K562 (cell line): Measurements from ENCODE around the gene ZKSCAN3. TPM values are rescaled to one million over a fixed set of nuclear protein-coding genes. Genes with fewer than 3 reads are reported as not detected.

Experiments used
- CBX2 ChIP-seq: fragments of 200-600 bp; sonication (generic); IDR thresholded peaks from one replicate; pipeline ENCODE4 v1.6.1; 2012; ENCODE audit warnings: mild to moderate bottlenecking, low read length, inconsistent platforms; ENCODE audit not compliant: insufficient read depth, poor library complexity, severe bottlenecking
- FOXA3 ChIP-seq, 2 experiments: fragments of 450-650 bp in 1 of 2; sonication (generic) in 1 of 2; formaldehyde crosslinking; IDR thresholded peaks in 1 of 2; conservative IDR thresholded peaks in 1 of 2; 2 replicates each; pipeline versions ENCODE4 v1.4.0 to v1.8.0; 2020 to 2022; ENCODE audit warnings: mild to moderate bottlenecking in 2 of 2, missing genetic modification reagents in 1 of 2
- HNRNPK ChIP-seq: fragments of 200-400 bp; formaldehyde crosslinking; IDR thresholded peaks from one replicate; pipeline ENCODE4 v1.6.1; 2018; ENCODE audit warnings: mild to moderate bottlenecking, low read depth, low read length; ENCODE audit not compliant: poor library complexity, severe bottlenecking
- KDM1A ChIP-seq, 2 experiments: fragments of 450-650 bp; IDR thresholded peaks; 2 replicates each; pipeline ENCODE4 v1.6.1; 2016; ENCODE audit warnings: mild to moderate bottlenecking in 2 of 2
- KLF16 ChIP-seq: IDR thresholded peaks from 2 replicates; pipeline ENCODE4 v1.6.1; 2016; ENCODE audit warnings: antibody characterized with exemption
- POLR3G ChIP-seq: IDR thresholded peaks from 2 replicates; pipeline ENCODE4 v1.6.1; 2011; ENCODE audit not compliant: insufficient read length, insufficient replicate concordance; ENCODE audit errors: extremely low read depth
- POU5F1 ChIP-seq: fragments of 150-350 bp; IDR thresholded peaks from 2 replicates; pipeline ENCODE4 v1.6.1; 2014; ENCODE audit warnings: borderline replicate concordance, low read length, low read depth, mild to moderate bottlenecking; ENCODE audit not compliant: partially characterized antibody
- SAP30 ChIP-seq: fragments of 200-600 bp; sonication (generic); IDR thresholded peaks from 2 replicates; pipeline ENCODE4 v1.6.1; 2012; ENCODE audit warnings: borderline replicate concordance, low read depth, mild to moderate bottlenecking, moderate library complexity, low read length, control low read depth, inconsistent platforms; ENCODE audit not compliant: insufficient read depth, poor library complexity, severe bottlenecking
- TRIM28 ChIP-seq: fragments of 450-650 bp; IDR thresholded peaks from 2 replicates; pipeline ENCODE4 v1.6.1; 2017
- ZSCAN29 ChIP-seq: fragments of 450-650 bp; IDR thresholded peaks from 2 replicates; pipeline ENCODE4 v1.6.1; 2017
- polyA plus RNA-seq, 8 experiments: library from polyadenylated mRNA; depleted of rRNA in 4 of 8; stranded (reverse) in 5 of 8; unstranded in 3 of 8; fragments of >200 nt; fragmentation: Nextera tagmentation in 2 of 8; fragmentation: Illumina TruSeq in 1 of 8; extraction: Ambion mirVana in 2 of 8; extraction: Trizol in 1 of 8; gene quantifications; 2 replicates each; pipeline versions ENCODE4 v1.2.1 to v1.2.3, GENCODE V29; 2011 to 2014; ENCODE audit warnings: inconsistent platforms in 1 of 8, missing spikeins in 1 of 8
- total RNA-seq, 7 experiments: library from RNA; depleted of rRNA in 6 of 7; stranded (reverse); fragments of >200 nt in 6 of 7; fragmentation: Illumina TruSeq in 2 of 7; extraction: Trizol in 2 of 7; gene quantifications; 2 replicates each; pipeline versions ENCODE4 v1.2.1 to v1.2.3, GENCODE V29; 2011 to 2021; ENCODE audit warnings: low replicate concordance in 1 of 7
- TF ChIP-seq, protein P1 (sequence below): fragments of 250-450 bp; sonication (Bioruptor Pico); IDR thresholded peaks from 2 replicates; pipeline ENCODE4 v1.4.0; 2020; ENCODE audit warnings: mild to moderate bottlenecking
- TF ChIP-seq, protein P2 (sequence below), 2 experiments: fragments of 250-450 bp in 1 of 2; fragments of 450-650 bp in 1 of 2; sonication (Bioruptor Pico) in 1 of 2; IDR thresholded peaks; 2 replicates each; pipeline versions ENCODE4 v1.6.1 to v1.8.0; 2016 to 2021; ENCODE audit warnings: mild to moderate bottlenecking in 2 of 2, moderate library complexity in 2 of 2, missing compliant biosample characterization in 1 of 2, missing genetic modification characterization in 1 of 2
- TF ChIP-seq, protein P3 (sequence below): fragments of 450-650 bp; IDR thresholded peaks from 2 replicates; pipeline ENCODE4 v1.6.1; 2018; ENCODE audit warnings: mild to moderate bottlenecking, low read depth; ENCODE audit not compliant: partially characterized antibody
- TF ChIP-seq, protein P4 (sequence below): sonication (generic); formaldehyde crosslinking; IDR thresholded peaks from 2 replicates; pipeline ENCODE4 v1.9.0; 2022; ENCODE audit warnings: mild to moderate bottlenecking, missing genetic modification reagents
- TF ChIP-seq, protein P5 (sequence below), 3 experiments: IDR thresholded peaks in 2 of 3; conservative IDR thresholded peaks in 1 of 3; 2 replicates each; pipeline ENCODE4 v1.5.1; 2011 to 2012; ENCODE audit warnings: low read length in 3 of 3, mild to moderate bottlenecking in 3 of 3, control low read depth in 2 of 3, improper control_type of control experiment in 1 of 3, inconsistent platforms in 1 of 3, low read depth in 1 of 3, mixed read lengths in 1 of 3, moderate library complexity in 1 of 3; ENCODE audit not compliant: insufficient read depth in 2 of 3
- TF ChIP-seq, protein P6 (sequence below): fragments of 250-450 bp; sonication (Bioruptor Pico); IDR thresholded peaks from 2 replicates; pipeline ENCODE4 v1.8.0; 2022; ENCODE audit warnings: moderate library complexity, mild to moderate bottlenecking, inconsistent platforms
- TF ChIP-seq, protein P7 (sequence below), 2 experiments: fragments of 450-650 bp; conservative IDR thresholded peaks; 2 replicates each; pipeline ENCODE4 v1.6.1; 2017; ENCODE audit warnings: mild to moderate bottlenecking in 2 of 2, moderate library complexity in 2 of 2

The ZKSCAN3 gene
- total and polyA plus RNA-seq, 9 of the 15 experiments (the other 6 are each of a cell fraction or from before 2014, with no cell fraction given) = 3.0 to 12.4 (median 10.2) TPM

DNA sequence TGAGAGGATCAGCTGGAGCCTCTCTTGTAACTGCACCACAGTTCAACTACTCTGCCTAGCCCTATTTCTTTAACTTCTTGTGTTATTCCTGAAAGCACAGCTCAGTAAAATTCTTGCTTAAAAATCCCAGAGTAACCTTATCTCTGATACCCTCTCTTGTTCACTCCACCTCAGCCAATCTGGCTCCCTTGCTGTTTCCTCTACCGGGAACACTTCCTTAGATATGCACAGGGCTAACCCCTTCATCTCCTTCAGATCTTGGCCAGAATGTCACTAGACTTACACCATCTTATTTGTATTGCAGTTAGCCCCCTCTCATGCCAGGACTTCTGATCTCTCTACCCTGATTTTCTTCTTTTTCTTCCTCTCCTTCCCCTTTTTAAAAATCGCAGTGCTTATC lies 2.6 kb upstream of the ZKSCAN3 start (continued):
- TF ChIP-seq, protein P1, sequence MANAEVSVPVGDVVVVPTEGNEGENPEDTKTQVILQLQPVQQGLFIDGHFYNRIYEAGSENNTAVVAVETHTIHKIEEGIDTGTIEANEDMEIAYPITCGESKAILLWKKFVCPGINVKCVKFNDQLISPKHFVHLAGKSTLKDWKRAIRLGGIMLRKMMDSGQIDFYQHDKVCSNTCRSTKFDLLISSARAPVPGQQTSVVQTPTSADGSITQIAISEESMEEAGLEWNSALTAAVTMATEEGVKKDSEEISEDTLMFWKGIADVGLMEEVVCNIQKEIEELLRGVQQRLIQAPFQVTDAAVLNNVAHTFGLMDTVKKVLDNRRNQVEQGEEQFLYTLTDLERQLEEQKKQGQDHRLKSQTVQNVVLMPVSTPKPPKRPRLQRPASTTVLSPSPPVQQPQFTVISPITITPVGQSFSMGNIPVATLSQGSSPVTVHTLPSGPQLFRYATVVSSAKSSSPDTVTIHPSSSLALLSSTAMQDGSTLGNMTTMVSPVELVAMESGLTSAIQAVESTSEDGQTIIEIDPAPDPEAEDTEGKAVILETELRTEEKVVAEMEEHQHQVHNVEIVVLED (CRISPR knock-in tag) = no peak
- TF ChIP-seq CBX2 (no peak), TRIM28 (no peak), SAP30 (no peak), HNRNPK (no peak), POLR3G (no peak), POU5F1 (no peak), KLF16 (no peak), FOXA3 (CRISPR knock-in tag; conservative IDR thresholded peaks at IDR 0.05 in 1 of 2, IDR thresholded peaks at IDR 0.05 in 1 of 2) (no peak), ZSCAN29 (no peak), KDM1A (IDR thresholded peaks at IDR 0.05) (peak; percentile 15 to 53; a peak in 2 of 4 replicates)
- TF ChIP-seq, protein P2, sequence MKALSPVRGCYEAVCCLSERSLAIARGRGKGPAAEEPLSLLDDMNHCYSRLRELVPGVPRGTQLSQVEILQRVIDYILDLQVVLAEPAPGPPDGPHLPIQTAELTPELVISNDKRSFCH (CRISPR knock-in tag; IDR thresholded peaks at IDR 0.05) = no peak
- TF ChIP-seq, protein P2 (tag; IDR thresholded peaks at IDR 0.05) = no peak
- TF ChIP-seq, protein P3, sequence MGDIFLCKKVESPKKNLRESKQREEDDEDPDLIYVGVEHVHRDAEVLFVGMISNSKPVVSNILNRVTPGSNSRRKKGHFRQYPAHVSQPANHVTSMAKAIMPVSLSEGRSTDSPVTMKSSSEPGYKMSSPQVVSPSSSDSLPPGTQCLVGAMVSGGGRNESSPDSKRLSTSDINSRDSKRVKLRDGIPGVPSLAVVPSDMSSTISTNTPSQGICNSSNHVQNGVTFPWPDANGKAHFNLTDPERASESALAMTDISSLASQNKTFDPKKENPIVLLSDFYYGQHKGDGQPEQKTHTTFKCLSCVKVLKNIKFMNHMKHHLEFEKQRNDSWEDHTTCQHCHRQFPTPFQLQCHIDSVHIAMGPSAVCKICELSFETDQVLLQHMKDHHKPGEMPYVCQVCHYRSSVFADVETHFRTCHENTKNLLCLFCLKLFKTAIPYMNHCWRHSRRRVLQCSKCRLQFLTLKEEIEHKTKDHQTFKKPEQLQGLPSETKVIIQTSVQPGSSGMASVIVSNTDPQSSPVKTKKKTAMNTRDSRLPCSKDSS = no peak
- TF ChIP-seq, protein P4, sequence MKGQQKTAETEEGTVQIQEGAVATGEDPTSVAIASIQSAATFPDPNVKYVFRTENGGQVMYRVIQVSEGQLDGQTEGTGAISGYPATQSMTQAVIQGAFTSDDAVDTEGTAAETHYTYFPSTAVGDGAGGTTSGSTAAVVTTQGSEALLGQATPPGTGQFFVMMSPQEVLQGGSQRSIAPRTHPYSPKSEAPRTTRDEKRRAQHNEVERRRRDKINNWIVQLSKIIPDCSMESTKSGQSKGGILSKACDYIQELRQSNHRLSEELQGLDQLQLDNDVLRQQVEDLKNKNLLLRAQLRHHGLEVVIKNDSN = no peak
- TF ChIP-seq, protein P5, sequence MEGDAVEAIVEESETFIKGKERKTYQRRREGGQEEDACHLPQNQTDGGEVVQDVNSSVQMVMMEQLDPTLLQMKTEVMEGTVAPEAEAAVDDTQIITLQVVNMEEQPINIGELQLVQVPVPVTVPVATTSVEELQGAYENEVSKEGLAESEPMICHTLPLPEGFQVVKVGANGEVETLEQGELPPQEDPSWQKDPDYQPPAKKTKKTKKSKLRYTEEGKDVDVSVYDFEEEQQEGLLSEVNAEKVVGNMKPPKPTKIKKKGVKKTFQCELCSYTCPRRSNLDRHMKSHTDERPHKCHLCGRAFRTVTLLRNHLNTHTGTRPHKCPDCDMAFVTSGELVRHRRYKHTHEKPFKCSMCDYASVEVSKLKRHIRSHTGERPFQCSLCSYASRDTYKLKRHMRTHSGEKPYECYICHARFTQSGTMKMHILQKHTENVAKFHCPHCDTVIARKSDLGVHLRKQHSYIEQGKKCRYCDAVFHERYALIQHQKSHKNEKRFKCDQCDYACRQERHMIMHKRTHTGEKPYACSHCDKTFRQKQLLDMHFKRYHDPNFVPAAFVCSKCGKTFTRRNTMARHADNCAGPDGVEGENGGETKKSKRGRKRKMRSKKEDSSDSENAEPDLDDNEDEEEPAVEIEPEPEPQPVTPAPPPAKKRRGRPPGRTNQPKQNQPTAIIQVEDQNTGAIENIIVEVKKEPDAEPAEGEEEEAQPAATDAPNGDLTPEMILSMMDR (IDR thresholded peaks at IDR 0.05 in 2 of 3, conservative IDR thresholded peaks at IDR 0.05 in 1 of 3; ENCODE audit: insufficient read depth in 2 of 3, low read depth in 1 of 3, low read length in 3 of 3) = no peak
- TF ChIP-seq, protein P6, sequence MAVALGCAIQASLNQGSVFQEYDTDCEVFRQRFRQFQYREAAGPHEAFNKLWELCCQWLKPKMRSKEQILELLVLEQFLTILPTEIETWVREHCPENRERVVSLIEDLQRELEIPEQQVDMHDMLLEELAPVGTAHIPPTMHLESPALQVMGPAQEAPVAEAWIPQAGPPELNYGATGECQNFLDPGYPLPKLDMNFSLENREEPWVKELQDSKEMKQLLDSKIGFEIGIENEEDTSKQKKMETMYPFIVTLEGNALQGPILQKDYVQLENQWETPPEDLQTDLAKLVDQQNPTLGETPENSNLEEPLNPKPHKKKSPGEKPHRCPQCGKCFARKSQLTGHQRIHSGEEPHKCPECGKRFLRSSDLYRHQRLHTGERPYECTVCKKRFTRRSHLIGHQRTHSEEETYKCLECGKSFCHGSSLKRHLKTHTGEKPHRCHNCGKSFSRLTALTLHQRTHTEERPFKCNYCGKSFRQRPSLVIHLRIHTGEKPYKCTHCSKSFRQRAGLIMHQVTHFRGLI (CRISPR knock-in tag) = no peak
- TF ChIP-seq, protein P7, sequence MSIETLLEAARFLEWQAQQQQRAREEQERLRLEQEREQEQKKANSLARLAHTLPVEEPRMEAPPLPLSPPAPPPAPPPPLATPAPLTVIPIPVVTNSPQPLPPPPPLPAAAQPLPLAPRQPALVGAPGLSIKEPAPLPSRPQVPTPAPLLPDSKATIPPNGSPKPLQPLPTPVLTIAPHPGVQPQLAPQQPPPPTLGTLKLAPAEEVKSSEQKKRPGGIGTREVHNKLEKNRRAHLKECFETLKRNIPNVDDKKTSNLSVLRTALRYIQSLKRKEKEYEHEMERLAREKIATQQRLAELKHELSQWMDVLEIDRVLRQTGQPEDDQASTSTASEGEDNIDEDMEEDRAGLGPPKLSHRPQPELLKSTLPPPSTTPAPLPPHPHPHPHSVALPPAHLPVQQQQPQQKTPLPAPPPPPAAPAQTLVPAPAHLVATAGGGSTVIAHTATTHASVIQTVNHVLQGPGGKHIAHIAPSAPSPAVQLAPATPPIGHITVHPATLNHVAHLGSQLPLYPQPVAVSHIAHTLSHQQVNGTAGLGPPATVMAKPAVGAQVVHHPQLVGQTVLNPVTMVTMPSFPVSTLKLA (conservative IDR thresholded peaks at IDR 0.05) = no peak
